Measurements from ENCODE around the gene ANKS1A.
A peak's percentile ranks its signal among the peaks of the same experiment; 100 is the strongest.

The ANKS1A gene

DNA sequence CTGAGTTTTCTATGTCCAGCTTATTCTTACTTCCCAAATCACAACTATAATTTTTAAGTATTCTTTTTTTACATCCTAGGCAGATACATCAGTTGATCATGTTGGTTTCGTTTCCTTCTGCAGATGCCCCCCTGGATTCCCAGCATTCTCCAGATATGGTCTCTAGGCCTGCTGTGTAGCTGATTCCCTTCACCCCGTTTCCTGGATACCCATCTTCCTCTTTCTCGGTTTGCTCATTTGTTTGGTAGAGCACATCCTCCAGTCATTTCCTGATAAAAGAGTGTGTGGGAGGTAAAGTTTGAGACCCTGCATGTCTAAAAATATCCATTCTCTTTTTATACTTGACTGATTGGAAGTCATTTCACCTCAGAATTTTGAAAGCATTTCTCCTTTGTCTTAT lies 66.4 kb downstream of the ANKS1A start:
- DNase-seq (ENCODE audit: low read depth in 3 of 3, low spot score in 1 of 3), result no peak

DNA sequence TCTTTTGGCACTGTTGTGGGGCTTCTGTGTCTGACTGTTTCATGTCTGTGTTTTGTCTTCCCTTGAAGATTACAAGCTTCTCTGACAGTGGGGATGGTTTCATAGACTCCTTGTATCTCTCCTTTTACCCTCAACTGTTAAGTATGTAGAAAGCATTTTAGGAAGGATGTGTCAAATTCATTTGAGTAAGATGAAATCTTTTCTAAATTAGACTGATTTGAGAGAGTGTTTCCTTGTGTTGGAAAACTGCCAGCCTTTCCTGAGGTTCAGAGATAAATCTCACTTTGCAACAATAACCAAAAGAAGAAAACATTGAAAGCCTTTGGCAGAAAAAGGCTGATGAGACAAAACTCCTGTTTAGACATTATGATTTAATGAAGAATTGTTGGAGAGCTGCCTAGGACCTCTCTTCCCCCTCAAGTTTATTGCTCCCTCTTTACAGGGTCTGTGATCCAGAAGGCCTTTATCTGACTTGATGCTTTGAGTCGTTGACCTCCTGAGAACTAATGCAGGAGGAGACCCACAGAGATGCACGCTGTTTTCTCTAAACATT lies 68.3 kb downstream of the ANKS1A start:
- DNase-seq (ENCODE audit: low read depth in 3 of 3, low spot score in 1 of 3), result no peak

DNA sequence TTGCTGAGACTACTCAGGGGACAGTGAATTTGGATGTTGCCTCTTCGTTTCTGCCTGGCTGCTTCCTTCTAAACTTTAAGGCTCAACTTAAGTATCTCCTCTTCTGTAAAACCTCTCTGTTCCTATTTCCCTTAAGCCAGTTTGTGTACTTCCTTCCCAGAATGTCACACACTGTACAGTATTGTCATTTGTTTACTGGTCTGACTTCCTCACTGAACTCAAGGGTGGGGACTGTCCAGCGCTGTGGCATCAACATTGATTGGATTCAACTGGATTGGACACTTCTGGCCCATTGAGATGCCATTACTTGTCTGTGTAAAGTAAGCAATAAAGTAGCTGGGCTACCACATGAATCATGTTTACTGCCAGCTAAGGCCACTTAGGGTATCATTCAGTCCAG lies 69.7 kb downstream of the ANKS1A start:
- DNase-seq (ENCODE audit: low read depth in 3 of 3, low spot score in 1 of 3), result no peak

DNA sequence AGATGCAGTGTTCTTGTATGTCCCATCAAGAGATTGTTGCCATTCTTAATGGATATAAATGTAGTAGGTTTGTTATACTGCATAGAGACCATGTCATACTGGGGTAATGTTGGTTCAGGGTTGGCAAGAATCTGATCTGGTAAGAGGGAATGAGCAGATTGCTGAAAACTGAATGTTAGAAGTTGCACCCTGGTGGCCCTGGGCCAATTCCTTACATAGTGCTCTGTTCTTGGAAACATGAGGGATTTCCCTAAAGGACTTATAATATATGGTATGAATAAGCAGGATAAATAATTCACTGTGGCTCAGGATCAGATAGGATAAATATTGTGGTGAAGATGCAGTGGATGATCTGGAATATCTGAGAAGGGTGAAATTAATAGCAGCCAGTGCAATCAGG lies 70.2 kb downstream of the ANKS1A start:
- DNase-seq (ENCODE audit: low read depth in 3 of 3, low spot score in 1 of 3), result no peak

DNA sequence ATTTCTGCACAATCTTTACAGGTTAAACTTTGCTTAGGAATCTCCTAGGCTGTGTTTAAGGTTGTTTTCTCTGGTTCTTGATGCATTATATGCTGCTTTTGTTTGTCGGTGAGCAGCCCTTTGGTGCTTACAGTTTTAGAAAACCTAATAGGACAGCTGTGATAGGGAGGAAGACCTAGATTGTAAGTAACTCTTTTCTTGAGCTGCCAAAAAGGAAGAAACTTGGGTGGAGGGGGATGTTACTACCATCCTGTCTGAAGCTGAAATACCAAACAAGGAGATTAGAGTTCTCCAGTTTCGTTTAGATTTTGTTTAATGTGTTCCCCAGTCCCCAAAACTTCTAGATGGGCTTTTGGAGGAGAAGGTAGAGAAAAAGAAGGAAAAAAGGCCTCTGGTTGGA lies 72.0 kb downstream of the ANKS1A start:
- DNase-seq (ENCODE audit: low read depth in 3 of 3, low spot score in 1 of 3), result no peak

DNA sequence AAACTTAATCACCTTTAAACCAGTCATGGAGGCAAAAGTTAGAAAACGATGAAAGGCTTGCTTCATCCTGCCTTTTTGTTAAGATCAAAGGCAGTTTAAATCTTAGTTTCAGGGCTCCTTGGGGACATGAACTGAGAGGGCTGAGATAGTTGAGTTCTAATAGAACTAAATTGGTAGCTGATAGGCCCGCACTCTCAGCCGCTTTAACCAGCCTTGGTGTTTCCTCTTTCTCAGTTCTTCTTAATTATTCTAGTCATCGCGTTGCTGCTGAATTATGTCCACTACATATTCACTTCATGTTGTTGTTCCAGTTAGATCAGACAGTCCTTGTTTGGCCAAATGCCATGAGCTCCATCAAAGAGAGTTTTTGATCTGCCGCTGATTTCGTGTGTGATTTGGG lies 72.5 kb downstream of the ANKS1A start:
- DNase-seq (ENCODE audit: low read depth in 3 of 3, low spot score in 1 of 3), result no peak

DNA sequence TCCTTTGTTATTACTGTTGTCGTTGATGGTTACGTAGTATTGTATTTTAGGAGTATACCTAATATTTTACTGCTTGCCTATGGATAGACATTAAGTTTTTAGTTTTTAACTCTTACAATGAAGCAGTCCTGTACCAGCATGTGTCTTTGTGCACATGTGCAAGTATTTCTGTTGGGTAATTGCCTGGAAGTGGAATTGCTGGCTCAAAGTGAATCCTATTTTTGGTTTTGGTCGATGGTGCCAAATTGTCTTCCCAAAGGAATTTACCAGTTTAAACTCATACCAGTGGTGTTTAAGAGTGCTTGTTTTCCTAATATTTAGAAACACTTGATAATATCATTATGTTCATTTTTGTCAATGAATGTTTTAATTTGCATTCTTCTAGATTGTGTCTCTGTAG lies 75.5 kb downstream of the ANKS1A start:
- no peak for DNase-seq (ENCODE audit: low read depth in 3 of 3, low spot score in 1 of 3)

DNA sequence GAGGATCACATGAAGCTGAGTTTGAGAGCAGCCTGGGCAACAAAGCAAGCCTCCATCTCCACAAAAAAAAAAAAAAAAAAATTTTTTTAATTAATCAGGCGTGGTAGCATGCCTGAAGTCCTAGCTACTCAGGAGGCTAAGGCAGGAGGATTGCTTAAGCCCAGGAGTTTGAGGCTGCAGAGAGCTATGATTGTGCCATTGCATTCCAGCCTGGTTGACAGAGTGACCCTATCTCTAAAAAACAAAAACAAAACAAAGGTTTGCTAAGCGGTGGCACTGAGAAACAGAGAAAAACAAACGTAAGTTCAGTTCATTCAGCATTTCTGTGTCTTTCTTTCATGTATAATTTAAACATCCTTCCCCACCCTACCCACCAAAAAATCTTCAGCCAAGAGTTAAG lies 78.4 kb downstream of the ANKS1A start:
- no peak for DNase-seq (ENCODE audit: low read depth in 3 of 3, low spot score in 1 of 3)

DNA sequence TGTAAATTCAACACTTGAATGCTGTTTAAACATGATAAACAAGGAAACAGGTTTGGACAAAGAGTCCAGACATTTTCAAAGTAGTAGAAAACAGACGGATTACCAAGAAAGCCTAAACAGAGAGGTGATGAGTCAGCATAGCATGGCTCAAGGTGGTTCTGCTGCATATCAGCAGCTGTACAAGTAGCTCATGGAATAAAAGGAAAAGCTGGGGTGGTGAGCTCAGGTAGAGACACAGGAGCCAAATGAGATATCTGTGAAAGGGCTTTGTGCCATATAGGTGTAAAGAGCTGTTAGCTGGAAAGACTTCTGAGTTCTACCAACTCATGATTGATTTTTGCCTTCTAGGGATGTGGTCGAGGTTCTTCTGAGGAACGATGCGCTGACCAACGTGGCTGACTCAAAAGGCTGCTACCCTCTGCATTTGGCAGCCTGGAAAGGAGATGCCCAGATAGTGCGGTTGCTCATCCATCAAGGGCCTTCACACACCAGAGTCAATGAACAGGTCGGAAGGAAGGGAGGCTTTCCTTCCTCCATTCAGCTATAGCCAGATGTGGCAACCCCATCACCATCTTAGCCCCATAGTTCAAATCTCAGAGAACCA lies 80.7 kb downstream of the ANKS1A start:
- no peak for DNase-seq (ENCODE audit: low read depth in 3 of 3, low spot score in 1 of 3)

DNA sequence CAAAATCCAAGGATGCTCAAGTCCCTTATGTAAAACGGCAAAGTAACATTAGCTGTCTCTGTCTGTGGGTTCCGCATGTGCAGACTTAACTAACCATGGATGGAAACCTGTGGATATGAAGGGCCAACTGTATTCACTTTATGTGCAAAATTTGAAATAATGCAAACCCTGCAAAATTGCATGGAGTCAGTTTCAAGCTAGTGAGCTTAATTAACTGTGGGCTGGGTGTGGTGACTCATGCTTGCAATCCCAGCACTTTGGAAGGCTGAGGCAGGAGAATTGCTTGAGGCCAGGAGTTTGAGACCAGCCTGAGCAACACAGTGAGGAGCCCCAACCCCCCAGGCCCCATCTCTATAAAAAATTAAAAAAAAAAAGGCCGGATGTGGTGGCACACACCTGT lies 81.4 kb downstream of the ANKS1A start:
- DNase-seq (ENCODE audit: low read depth in 3 of 3, low spot score in 1 of 3), result no peak

DNA sequence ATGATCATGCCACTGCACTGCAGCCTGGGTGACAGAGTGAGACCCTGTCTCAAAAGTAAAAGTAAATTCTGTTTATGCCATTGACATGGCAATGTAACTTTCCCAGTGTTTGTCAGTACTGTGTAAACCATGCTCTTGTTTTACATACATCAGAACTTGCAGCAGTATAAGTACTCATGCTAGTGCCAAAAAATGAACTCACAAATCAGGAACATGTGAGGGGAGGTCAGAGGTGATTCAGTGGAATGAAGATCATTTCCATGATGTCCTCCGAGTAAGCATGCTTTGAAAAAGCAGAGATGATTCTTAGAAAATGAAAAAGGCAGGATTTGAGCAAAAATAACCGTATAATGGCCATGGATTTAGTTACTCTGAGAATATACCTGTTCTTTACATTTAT lies 81.9 kb downstream of the ANKS1A start:
- DNase-seq (ENCODE audit: low read depth in 3 of 3, low spot score in 1 of 3), result no peak

DNA sequence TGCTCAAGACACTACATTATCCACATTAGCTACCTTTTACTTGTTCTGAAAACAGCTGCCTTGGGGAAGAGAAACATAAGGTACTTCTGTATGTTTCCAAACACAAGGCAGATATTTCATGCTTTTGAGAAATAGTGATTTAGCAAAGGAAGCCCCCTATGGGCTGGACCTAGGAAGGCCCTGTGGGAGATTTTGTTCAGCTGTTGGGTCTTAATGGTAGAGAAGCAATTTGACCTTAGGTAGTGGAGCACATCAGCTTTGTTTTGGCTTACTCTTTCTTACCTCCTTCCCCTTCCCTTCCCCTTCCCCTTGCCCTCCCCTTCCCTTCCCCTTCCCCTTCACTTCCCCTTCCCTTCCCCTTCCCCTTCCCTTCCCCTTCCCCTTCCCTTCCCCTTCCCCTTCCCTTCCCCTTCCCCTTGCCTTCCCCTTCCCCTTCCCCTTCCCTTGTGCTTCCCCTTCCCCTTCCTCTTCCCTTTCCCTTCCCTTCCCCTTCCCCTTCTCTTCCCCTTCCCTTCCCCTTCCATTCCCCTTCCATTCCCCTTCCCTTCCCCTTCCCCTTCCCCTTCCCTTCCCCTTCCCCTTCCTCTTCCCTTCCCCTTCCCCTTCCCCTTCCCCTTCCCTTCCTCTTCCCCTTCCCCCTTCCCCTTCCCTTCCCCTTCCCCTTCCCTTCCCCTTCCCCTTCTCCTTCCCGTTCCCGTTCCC lies 84.6 kb downstream of the ANKS1A start:
- no peak for DNase-seq (ENCODE audit: low read depth in 3 of 3, low spot score in 1 of 3)

DNA sequence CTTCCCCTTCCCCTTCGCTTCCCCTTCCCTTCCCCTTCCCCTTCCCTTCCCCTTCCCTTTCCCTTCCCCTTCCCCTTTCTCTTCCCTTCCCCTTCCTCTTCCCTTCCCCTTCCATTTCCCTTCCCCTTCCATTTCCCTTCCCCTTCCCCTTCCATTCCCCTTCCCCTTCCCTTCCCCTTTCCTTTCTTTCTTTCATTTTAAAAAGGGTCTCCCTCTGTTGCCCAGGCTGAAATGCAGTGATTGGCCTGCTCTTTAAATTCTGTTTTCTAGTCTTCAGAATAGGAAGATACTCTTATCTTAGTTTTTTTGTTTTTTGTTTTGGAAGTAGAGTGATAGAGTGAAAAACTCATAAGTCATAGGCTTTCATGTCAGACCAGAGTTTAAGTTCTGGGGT lies 85.2 kb downstream of the ANKS1A start:
- DNase-seq (ENCODE audit: low read depth in 3 of 3, low spot score in 1 of 3), result no peak

DNA sequence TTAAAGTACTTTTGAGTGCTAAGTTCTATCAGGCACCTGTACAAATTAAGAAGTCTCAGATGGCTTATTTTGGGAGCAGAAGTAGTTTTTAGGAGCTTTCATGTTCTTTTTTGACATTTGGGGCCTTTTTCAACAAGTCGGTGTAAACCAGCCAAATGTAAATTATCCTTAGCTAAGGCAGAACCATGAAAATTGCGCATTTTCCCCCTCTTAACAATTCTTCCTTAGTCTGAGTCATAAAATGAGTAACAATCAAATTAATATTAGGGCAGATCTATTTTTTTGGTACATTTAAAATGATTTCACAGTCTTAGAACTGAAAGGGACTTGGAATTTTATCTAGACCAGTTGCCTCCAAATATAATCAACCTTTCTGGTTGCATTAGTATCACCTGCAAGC lies 87.2 kb downstream of the ANKS1A start:
- no peak for DNase-seq (ENCODE audit: low read depth in 3 of 3, low spot score in 1 of 3)

DNA sequence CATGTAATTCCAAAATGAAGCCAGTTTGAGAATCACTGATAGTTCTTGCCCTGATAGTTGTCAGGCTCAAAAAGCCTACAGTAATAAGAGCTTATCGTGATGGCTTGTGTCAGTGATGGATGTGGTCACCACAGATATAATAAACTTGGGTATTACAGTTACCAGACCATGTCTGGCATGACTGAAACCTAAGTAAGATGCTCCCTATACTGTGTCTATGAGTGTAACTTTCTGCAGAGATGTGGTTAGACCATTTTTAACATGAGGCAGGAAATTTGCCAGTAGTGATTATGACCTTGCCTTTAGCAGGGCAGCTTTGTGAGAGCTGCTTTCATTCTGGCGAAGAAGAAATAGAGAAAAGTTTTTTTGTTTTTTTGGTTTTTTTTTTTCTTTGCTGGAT lies 90.2 kb downstream of the ANKS1A start:
- DNase-seq (ENCODE audit: low read depth in 3 of 3, low spot score in 1 of 3), result no peak

DNA sequence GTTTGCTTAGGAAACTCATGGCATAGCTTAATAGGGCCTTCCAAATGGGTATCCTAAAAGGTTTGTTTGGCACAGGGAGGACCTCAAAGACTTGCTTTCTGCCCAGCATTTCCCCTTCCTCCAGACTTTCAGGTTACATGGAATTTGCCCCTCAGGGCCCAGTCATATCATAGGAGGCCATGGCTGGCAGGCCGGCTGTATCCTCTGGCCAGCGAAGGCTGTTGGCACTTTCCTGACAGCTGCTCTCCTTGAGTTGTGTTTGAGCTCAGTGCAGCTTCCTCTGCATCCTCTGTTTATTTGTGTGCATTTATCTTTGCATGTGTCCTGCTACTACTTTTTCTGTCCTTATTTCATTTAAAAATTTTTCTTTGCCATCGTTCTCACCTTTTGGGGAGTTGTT lies 90.9 kb downstream of the ANKS1A start:
- DNase-seq (ENCODE audit: low read depth in 3 of 3, low spot score in 1 of 3), result no peak

DNA sequence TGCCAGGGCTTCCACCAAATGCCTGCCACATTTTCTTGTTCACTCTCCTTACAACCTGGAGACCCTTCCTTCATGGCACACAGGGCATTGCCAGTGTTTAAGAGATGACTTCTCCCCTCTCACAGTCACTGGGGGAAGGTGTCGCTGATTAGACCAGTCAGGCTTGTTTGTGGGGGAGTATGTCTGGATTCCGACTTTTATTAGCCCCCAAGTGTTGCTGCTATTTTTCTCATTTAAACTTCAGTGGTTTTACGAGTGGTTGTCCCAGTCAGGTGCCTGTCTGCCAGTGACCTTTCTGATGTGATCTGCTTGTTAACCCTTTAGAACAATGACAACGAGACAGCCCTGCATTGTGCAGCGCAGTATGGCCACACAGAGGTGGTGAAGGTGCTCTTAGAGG lies 92.3 kb downstream of the ANKS1A start:
- DNase-seq (ENCODE audit: low read depth in 3 of 3, low spot score in 1 of 3), result no peak

DNA sequence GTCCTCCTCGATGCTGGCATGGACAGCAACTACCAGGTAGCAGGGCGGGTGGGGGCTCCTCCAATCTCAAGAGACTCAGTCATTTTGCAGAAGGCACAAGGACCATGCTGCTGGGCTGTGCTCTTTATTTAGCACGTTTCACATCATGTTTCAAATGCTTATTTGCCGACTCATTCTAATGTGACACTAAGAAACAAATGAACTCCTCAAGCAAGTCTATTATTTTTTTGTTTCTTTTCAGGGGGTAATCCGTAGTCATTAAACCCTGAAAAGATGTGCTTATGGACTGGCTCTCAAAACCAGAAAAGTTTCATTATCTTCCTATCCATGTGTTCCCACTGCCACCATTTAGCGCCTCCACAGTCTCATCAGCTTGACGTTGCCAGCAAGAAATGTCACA lies 92.9 kb downstream of the ANKS1A start:
- no peak for DNase-seq (ENCODE audit: low read depth in 3 of 3, low spot score in 1 of 3)

DNA sequence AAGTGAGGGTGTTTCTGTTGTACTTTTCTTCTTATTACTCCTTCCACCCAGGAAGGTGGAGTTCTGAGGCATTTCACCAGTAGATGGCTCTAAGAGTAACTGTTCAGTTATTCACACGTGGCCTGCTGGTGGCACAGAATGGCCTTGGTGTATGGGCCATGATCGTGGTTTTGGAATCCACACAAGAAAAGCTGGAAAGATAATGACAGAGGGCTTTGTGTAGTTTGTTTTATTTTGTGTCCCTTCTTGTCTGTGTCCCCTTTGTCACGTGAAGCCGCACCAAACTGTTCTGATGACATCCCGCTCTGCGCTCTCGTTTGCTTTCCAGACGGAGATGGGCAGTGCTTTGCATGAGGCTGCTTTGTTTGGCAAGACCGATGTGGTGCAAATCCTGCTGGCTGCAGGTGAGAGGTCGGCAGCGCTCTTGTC lies 93.4 kb downstream of the ANKS1A start:
- no peak for DNase-seq (ENCODE audit: low read depth in 3 of 3, low spot score in 1 of 3)

DNA sequence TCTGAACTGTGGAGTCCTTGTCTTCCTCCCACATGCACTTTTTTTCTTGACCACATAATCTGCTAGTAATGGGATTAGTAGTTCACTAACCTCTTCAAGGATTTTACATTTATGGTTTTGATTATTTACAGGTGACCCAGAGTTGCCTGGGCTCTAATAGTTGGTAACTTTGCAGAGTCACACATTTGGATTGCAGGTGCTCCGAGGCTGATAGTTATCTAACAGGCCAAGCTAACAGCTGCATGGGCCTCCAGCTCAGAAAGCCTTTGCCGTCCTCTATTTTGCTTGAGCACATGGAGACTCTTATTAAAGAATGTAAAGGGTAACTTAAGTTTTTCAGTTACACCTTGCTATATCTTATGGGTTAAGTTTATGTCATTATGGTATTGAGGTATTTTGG lies 95.4 kb downstream of the ANKS1A start:
- no peak for DNase-seq (ENCODE audit: low read depth in 3 of 3, low spot score in 1 of 3)

DNA sequence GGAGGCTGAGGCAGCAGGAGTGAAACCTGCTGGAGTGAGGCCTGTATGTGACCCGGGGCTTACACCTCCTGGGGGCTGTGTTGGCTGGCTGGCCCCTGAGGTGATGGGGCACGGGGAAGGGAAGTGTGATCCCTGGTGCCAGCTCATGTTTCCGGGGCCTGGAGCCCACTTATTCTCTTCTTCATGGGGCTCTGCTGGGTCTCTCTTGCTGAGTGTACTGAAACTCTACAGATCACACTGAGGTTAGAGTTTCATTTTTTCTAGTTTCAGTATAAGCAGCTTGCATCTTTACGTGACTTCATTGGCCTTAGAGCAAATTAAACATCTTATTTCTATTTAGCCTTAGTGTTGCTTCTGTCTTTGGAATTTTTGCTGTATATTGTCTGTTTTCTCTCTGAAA lies 96.2 kb downstream of the ANKS1A start:
- DNase-seq (ENCODE audit: low read depth in 3 of 3, low spot score in 1 of 3), result no peak

DNA sequence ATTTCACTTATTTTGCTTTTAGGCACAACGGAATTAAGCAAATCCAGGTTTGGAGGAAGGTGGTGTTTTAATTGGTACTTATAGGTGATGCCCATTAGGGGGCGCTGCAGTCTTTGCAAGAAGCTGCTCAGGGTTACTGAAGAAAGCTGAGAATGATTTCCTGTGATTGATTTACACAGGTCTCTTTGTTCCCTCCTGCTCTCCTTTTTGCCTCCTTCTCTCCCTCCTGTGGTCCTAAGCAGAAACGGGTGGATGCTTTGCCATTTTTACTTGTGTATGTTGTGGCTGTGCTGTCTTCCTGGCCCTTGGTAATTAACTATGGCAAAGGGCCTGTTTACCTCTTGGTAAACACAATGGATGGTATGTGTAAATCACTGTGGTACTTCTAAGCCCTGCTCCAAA lies 97.8 kb downstream of the ANKS1A start:
- peak; percentile 3 to 27 (median 5) for DNase-seq (ENCODE audit: low read depth in 3 of 3, low spot score in 1 of 3)

DNA sequence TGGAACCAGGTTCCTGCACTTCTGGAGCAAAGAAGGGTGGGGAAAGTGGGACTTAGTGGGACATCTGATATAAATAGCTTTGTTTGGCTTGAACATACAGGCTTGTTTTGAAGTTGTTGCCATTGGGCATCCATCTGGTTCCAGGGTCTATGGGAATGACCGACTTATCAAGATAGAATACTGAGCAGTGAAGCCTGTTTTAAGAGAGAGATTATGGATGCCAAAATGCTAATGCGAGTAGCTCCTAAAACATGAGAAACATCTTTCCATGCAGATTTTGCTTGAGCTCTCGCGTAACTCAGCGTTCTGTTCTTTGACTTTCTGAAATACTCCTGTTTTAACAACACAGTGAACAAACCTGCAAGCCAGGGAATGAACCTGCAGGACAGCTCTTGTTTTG lies 98.5 kb downstream of the ANKS1A start:
- no peak for DNase-seq (ENCODE audit: low read depth in 3 of 3, low spot score in 1 of 3)

Measured in stimulated activated CD4-positive, alpha-beta T cell treated with anti-CD3 and anti-CD28 coated beads, TNF-alpha, amount 100 ng/mL, for 1 hour (primary cell).